Panc1 (cell line): ENCODE measurements around the gene ROBO1. TPM values are rescaled to one million over a fixed set of nuclear protein-coding genes. Genes with fewer than 3 reads are reported as not detected.

Source experiments
- ATAC-seq: fragments of 200-7000 bp; cut with Tn5 transposase; 2 replicates; pipeline ENCODE4 v1.9.1; 2020; ENCODE audit warnings: mild to moderate bottlenecking, moderate library complexity
- BruUV-seq: library from RNA; stranded (reverse); fragments of 400-500 nt; replicated peaks from 2 replicates; lab custom pipeline; 2021; lab: Mats Ljungman, UMichigan
- CTCF ChIA-PET: fragments of 300-600 bp; sonication (Branson Sonifier 250); formaldehyde crosslinking; loops from one replicate; lab custom pipeline; 2022; ENCODE audit warnings: antibody characterized with exemption; lab: Charles Lee
- POLR2A ChIA-PET: fragments of 300-600 bp; sonication (Branson Sonifier 250); formaldehyde crosslinking; loops from one replicate; lab custom pipeline; 2022; ENCODE audit warnings: antibody characterized with exemption; lab: Charles Lee
- DNase-seq: peaks from one replicate; pipeline ENCODE4 v3.0.0-alpha.2; 2010; ENCODE audit warnings: low read depth, low spot score
- H3K27ac ChIP-seq: 2 replicates; pipeline ENCODE4 v1.5.1; 2011; ENCODE audit warnings: mild to moderate bottlenecking, low read length, inconsistent platforms
- H3K27me3 ChIP-seq: fragments of 200-500 bp; sonication (Bioruptor generic); 2 replicates; pipeline ENCODE4 v1.6.0; 2014; ENCODE audit warnings: low read length, inconsistent platforms; ENCODE audit not compliant: control insufficient read depth, insufficient read depth
- H3K36me3 ChIP-seq: fragments of 200-500 bp; sonication (Bioruptor generic); 2 replicates; pipeline ENCODE4 v1.5.1; 2014; ENCODE audit warnings: inconsistent platforms, mild to moderate bottlenecking, low read length, moderate library complexity; ENCODE audit not compliant: control insufficient read depth, insufficient read depth
- H3K4me1 ChIP-seq: 2 replicates; pipeline ENCODE4 v1.5.1; 2011; ENCODE audit warnings: inconsistent platforms, mild to moderate bottlenecking, low read length, moderate library complexity; ENCODE audit not compliant: control insufficient read depth, insufficient read depth
- H3K4me3 ChIP-seq, 2 experiments: 2 replicates each; pipeline ENCODE4 v1.5.1; 2011 to 2012; ENCODE audit warnings: low read depth in 2 of 2, low read length in 2 of 2, mild to moderate bottlenecking in 2 of 2, inconsistent platforms in 1 of 2, moderate library complexity in 1 of 2
- H3K9me3 ChIP-seq: fragments of 200-500 bp; sonication (Bioruptor generic); 2 replicates; pipeline ENCODE4 v1.5.1; 2014; ENCODE audit warnings: low read depth, mild to moderate bottlenecking, inconsistent platforms, low read length, moderate library complexity; ENCODE audit not compliant: control insufficient read depth, insufficient read depth
- POLR2AphosphoS5 ChIP-seq: IDR thresholded peaks from 2 replicates; pipeline ENCODE4 v1.6.1; 2012; ENCODE audit warnings: mild to moderate bottlenecking, low read depth, low read length, moderate library complexity
- SIN3A ChIP-seq: IDR thresholded peaks from 2 replicates; pipeline ENCODE4 v1.6.1; 2012; ENCODE audit warnings: low read depth, mild to moderate bottlenecking, low read length, moderate library complexity, borderline replicate concordance; ENCODE audit not compliant: insufficient read depth
- TCF7L2 ChIP-seq: IDR thresholded peaks from 2 replicates; pipeline ENCODE4 v1.6.1; 2011; ENCODE audit warnings: mild to moderate bottlenecking, low read depth, low read length, inconsistent platforms
- in situ Hi-C: cut with HindIII; loops from 2 replicates; pipeline ENCODE4 v1.10.0; 2016; ENCODE audit warnings: low sequenced_read_pairs, low pct_unique_long_range_greater_than_20kb
- intact Hi-C: fragments of 100-400 bp; cut with micrococcal nuclease; formaldehyde crosslinking; loops from one replicate; pipeline ENCODE4 v1.10.0; 2022; ENCODE audit not compliant: unreplicated experiment
- total RNA-seq: library from RNA; stranded (reverse); gene quantifications from one replicate; pipeline ENCODE4 v1.2.1, GENCODE V29; 2021; ENCODE audit not compliant: unreplicated experiment
- TF ChIP-seq, protein P1 (sequence below), 2 experiments: IDR thresholded peaks; 2 replicates each; pipeline ENCODE4 v1.6.1; 2011 to 2012; ENCODE audit warnings: low read depth in 2 of 2, control low read depth in 1 of 2, low read length in 1 of 2, mild to moderate bottlenecking in 1 of 2, moderate library complexity in 1 of 2; ENCODE audit not compliant: insufficient read depth in 1 of 2
- TF ChIP-seq, protein P2 (sequence below): fragments of 450-650 bp; IDR thresholded peaks from 2 replicates; pipeline ENCODE4 v1.5.1; 2017; ENCODE audit warnings: mild to moderate bottlenecking

ROBO1 gene
- total RNA-seq, 1 experiment from 2014 or later = 61.6 TPM

DNA sequence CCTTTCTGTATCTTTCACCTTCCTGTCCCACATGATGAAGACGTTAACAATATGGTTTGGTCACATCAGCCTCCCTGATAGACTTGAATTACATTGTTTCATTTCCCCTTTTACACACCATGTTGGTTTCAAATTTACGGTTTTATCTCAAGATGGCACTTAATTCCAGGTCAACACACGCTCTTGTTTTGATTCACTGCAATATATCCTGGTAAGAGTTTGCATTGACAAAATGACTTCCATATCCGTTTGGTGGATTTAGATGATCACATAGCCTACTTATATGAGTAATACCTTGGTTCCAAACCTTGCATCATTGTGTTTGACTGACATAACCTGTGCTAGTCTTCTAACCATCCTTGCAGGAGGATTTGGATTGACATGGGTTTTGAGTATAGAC lies 499.4 kb downstream of the ROBO1 start:
- no peak for DNase-seq
- in situ Hi-C loops (no loop called here), intact Hi-C loops (no loop called here)
- CTCF ChIA-PET = no interaction called here
- POLR2A ChIA-PET = no interaction called here
- H3K4me3 ChIP-seq = no peak overlapping the region
- TF ChIP-seq TCF7L2 (no peak), SIN3A (no peak), POLR2AphosphoS5 (no peak)
- TF ChIP-seq, protein P1, sequence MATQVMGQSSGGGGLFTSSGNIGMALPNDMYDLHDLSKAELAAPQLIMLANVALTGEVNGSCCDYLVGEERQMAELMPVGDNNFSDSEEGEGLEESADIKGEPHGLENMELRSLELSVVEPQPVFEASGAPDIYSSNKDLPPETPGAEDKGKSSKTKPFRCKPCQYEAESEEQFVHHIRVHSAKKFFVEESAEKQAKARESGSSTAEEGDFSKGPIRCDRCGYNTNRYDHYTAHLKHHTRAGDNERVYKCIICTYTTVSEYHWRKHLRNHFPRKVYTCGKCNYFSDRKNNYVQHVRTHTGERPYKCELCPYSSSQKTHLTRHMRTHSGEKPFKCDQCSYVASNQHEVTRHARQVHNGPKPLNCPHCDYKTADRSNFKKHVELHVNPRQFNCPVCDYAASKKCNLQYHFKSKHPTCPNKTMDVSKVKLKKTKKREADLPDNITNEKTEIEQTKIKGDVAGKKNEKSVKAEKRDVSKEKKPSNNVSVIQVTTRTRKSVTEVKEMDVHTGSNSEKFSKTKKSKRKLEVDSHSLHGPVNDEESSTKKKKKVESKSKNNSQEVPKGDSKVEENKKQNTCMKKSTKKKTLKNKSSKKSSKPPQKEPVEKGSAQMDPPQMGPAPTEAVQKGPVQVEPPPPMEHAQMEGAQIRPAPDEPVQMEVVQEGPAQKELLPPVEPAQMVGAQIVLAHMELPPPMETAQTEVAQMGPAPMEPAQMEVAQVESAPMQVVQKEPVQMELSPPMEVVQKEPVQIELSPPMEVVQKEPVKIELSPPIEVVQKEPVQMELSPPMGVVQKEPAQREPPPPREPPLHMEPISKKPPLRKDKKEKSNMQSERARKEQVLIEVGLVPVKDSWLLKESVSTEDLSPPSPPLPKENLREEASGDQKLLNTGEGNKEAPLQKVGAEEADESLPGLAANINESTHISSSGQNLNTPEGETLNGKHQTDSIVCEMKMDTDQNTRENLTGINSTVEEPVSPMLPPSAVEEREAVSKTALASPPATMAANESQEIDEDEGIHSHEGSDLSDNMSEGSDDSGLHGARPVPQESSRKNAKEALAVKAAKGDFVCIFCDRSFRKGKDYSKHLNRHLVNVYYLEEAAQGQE (IDR thresholded peaks at IDR 0.05; ENCODE audit: insufficient read depth in 1 of 2, low read depth in 2 of 2, low read length in 1 of 2) = no peak
- TF ChIP-seq, protein P2, sequence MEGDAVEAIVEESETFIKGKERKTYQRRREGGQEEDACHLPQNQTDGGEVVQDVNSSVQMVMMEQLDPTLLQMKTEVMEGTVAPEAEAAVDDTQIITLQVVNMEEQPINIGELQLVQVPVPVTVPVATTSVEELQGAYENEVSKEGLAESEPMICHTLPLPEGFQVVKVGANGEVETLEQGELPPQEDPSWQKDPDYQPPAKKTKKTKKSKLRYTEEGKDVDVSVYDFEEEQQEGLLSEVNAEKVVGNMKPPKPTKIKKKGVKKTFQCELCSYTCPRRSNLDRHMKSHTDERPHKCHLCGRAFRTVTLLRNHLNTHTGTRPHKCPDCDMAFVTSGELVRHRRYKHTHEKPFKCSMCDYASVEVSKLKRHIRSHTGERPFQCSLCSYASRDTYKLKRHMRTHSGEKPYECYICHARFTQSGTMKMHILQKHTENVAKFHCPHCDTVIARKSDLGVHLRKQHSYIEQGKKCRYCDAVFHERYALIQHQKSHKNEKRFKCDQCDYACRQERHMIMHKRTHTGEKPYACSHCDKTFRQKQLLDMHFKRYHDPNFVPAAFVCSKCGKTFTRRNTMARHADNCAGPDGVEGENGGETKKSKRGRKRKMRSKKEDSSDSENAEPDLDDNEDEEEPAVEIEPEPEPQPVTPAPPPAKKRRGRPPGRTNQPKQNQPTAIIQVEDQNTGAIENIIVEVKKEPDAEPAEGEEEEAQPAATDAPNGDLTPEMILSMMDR = no peak
- ATAC-seq = no peak
- BruUV-seq = no TSS peak
- no peaks in the 10 kb centered on the region for H3K4me1 ChIP-seq
- H3K27ac ChIP-seq = no peak overlapping the region
- H3K27me3 ChIP-seq = no peaks in the 10 kb centered on the region
- no peaks in the 10 kb centered on the region for H3K9me3 ChIP-seq
- no peaks in the 10 kb centered on the region for H3K36me3 ChIP-seq

DNA sequence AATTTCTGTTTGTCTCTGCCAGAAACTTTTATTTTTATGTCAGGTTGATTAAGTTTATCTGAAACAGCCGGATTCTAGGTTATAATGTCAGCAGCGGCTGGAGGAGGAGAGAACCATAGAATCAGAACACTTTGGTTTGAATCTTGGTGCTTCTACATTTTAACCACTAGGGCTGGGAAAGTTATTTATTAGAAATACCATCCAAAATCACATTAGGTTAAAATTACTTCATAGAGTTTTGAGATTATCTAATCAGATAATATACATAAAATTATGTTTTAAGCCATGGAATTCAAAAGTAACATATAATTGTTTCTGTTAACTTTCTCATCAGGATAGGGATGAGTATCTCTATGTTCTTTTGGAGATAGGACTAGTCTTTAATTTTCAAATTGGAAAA lies 502.9 kb downstream of the ROBO1 start:
- H3K4me1 ChIP-seq = no peaks in the 10 kb centered on the region
- ChIA-PET CTCF (no interaction called here), POLR2A (interaction anchor here (0.7 kb wide), 1 partner anchor 11 kb away, joined by 3 read pairs; no protein-coding TSS in a partner anchor)
- DNase-seq (no peak), ATAC-seq (no peak)
- H3K9me3 ChIP-seq = no peaks in the 10 kb centered on the region
- H3K27me3 ChIP-seq = no peaks in the 10 kb centered on the region
- in situ Hi-C loops (no loop called here), intact Hi-C loops (no loop called here)
- TF ChIP-seq TCF7L2 = no peak
- no peak for TF ChIP-seq POLR2AphosphoS5
- TF ChIP-seq SIN3A = no peak
- TF ChIP-seq, protein P1 (IDR thresholded peaks at IDR 0.05; ENCODE audit: insufficient read depth in 1 of 2, low read depth in 2 of 2, low read length in 1 of 2) = no peak
- TF ChIP-seq, protein P2 = no peak
- H3K27ac ChIP-seq = no peak overlapping the region
- no peaks in the 10 kb centered on the region for H3K36me3 ChIP-seq
- BruUV-seq = no TSS peak
- no peak overlapping the region for H3K4me3 ChIP-seq
